Astrocyte (in vitro differentiated cells and primary cell): ENCODE data around the gene DHRS3. TPM values are rescaled to one million over a fixed set of nuclear protein-coding genes. Genes with fewer than 3 reads are reported as not detected.
A peak's percentile ranks its signal among the peaks of the same experiment; 100 is the strongest.

Experiments
- DNase-seq: peaks from one replicate; pipeline ENCODE4 v3.0.0-alpha.2; 2010; ENCODE audit warnings: low read depth
- FAIRE-seq: peaks from 2 replicates; lab custom pipeline; 2011; peaks lifted over from hg19 to GRCh38; lab: Jason Lieb, UNC
- H2AFZ ChIP-seq: 2 replicates; pipeline ENCODE4 v1.6.0; 2012; ENCODE audit warnings: low read depth, low read length, inconsistent platforms
- H3K27ac ChIP-seq: 2 replicates; pipeline ENCODE4 v1.5.1; 2011; ENCODE audit warnings: low read depth, low read length, inconsistent platforms
- H3K27me3 ChIP-seq: 2 replicates; pipeline ENCODE4 v1.6.0; 2011; ENCODE audit warnings: low read length, inconsistent platforms; ENCODE audit not compliant: insufficient read depth
- H3K36me3 ChIP-seq: 2 replicates; pipeline ENCODE4 v1.5.1; 2011; ENCODE audit warnings: low read length, inconsistent platforms; ENCODE audit not compliant: insufficient read depth
- H3K4me1 ChIP-seq: 2 replicates; pipeline ENCODE4 v1.5.1; 2011; ENCODE audit warnings: low read length, inconsistent platforms; ENCODE audit not compliant: insufficient read depth
- H3K4me2 ChIP-seq: 2 replicates; pipeline ENCODE4 v1.6.0; 2012; ENCODE audit warnings: low read length, inconsistent platforms
- H3K4me3 ChIP-seq: 2 replicates; pipeline ENCODE4 v1.5.1; 2011; ENCODE audit warnings: low read depth, mild to moderate bottlenecking, low read length, inconsistent platforms; ENCODE audit not compliant: insufficient read depth
- H3K79me2 ChIP-seq: 2 replicates; pipeline ENCODE4 v1.6.0; 2012; ENCODE audit warnings: mild to moderate bottlenecking, low read length, inconsistent platforms; ENCODE audit not compliant: insufficient read depth
- H3K9ac ChIP-seq: 2 replicates; pipeline ENCODE4 v1.6.0; 2012; ENCODE audit warnings: mild to moderate bottlenecking, low read length, inconsistent platforms
- H3K9me3 ChIP-seq: 2 replicates; pipeline ENCODE4 v1.5.1; 2012; ENCODE audit warnings: low read depth, mild to moderate bottlenecking, low read length, inconsistent platforms; ENCODE audit not compliant: insufficient read depth
- H4K20me1 ChIP-seq: 2 replicates; pipeline ENCODE4 v1.6.0; 2012; ENCODE audit warnings: low read length, inconsistent platforms; ENCODE audit not compliant: insufficient read depth
- H3K27ac Mint-ChIP-seq: one replicate; pipeline ENCODE4 v1.8.0; 2021; ENCODE audit warnings: mild to moderate bottlenecking, mixed read lengths; ENCODE audit not compliant: unreplicated experiment
- H3K27me3 Mint-ChIP-seq: one replicate; pipeline ENCODE4 v1.8.0; 2021; ENCODE audit warnings: low read depth, mixed read lengths; ENCODE audit not compliant: unreplicated experiment
- H3K36me3 Mint-ChIP-seq: one replicate; pipeline ENCODE4 v1.8.0; 2021; ENCODE audit warnings: low read depth, mixed read lengths; ENCODE audit not compliant: unreplicated experiment
- H3K4me1 Mint-ChIP-seq: one replicate; pipeline ENCODE4 v1.8.0; 2021; ENCODE audit warnings: low read depth, mixed read lengths; ENCODE audit not compliant: unreplicated experiment
- H3K4me3 Mint-ChIP-seq: one replicate; pipeline ENCODE4 v1.8.0; 2021; ENCODE audit warnings: mild to moderate bottlenecking, moderate library complexity, mixed read lengths; ENCODE audit not compliant: unreplicated experiment
- H3K9me3 Mint-ChIP-seq: one replicate; pipeline ENCODE4 v1.8.0; 2021; ENCODE audit warnings: mild to moderate bottlenecking, mixed read lengths; ENCODE audit not compliant: unreplicated experiment
- CTCF ChIP-seq: IDR thresholded peaks from 2 replicates; pipeline ENCODE4 v1.5.1; 2011; ENCODE audit warnings: low read depth, mild to moderate bottlenecking, inconsistent platforms, low read length, moderate library complexity; ENCODE audit not compliant: insufficient read depth
- EZH2 ChIP-seq: IDR thresholded peaks from 2 replicates; pipeline ENCODE4 v1.6.1; 2012; ENCODE audit warnings: mild to moderate bottlenecking, low read length, inconsistent platforms; ENCODE audit not compliant: insufficient read depth
- total RNA-seq: library from RNA; stranded (reverse); gene quantifications from 2 replicates; pipeline ENCODE4 v1.2.1, GENCODE V29; 2021

Gene DHRS3
- total RNA-seq, 1 donor from 2014 or later: 3.4 TPM

DNA sequence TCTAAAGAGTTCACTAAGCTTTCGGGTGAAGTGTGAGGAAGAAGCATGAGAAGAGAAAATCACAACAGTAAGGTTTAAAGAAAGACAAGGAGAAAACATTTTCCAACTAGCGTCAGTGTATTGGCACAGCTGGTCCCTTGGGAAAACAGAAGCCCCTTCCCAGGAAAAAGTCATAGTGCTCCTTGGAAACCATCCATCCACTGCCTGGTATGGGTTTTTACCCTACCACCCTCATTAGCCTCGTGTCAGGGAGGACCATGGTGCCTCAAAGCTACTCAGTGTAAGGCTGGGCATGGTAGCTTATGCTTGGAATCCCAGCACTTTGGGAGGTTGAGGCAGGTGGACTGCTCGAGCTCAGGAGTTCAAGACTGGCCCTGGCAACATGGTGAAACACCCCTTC, 38.6 kb upstream of the DHRS3 start:
- Mint-ChIP-seq H3K27ac (no peak overlapping the region), H3K4me3 (no peak overlapping the region), H3K9me3 (peaks cover 4% of the 10 kb centered on the region), H3K4me1 (no peaks in the 10 kb centered on the region), H3K36me3 (no peaks in the 10 kb centered on the region), H3K27me3 (peaks cover 10% of the 10 kb centered on the region)
- no peak overlapping the region for H3K4me2 ChIP-seq
- H3K27ac ChIP-seq: no peak overlapping the region
- H3K4me1 ChIP-seq: no peaks in the 10 kb centered on the region
- FAIRE-seq (no peak), DNase-seq (no peak)
- no peak overlapping the region for H3K9ac ChIP-seq
- no peak overlapping the region for H2AFZ ChIP-seq
- H4K20me1 ChIP-seq: no peaks in the 10 kb centered on the region
- H3K36me3 ChIP-seq: no peaks in the 10 kb centered on the region
- H3K9me3 ChIP-seq: no peaks in the 10 kb centered on the region
- no peaks in the 10 kb centered on the region for H3K79me2 ChIP-seq
- no peak overlapping the region for H3K4me3 ChIP-seq
- H3K27me3 ChIP-seq: no peaks in the 10 kb centered on the region
- TF ChIP-seq CTCF: no peak
- TF ChIP-seq EZH2: no peak

- no peak overlapping the region for H3K27ac Mint-ChIP-seq
- Histone ChIP-seq H3K36me3 (no peaks in the 10 kb centered on the region), H3K79me2 (no peaks in the 10 kb centered on the region), H3K9me3 (no peaks in the 10 kb centered on the region), H3K4me3 (no peak overlapping the region), H4K20me1 (no peaks in the 10 kb centered on the region), H3K4me2 (no peak overlapping the region), H2AFZ (no peak overlapping the region), H3K9ac (no peak overlapping the region), H3K4me1 (no peaks in the 10 kb centered on the region), H3K27me3 (no peaks in the 10 kb centered on the region), H3K27ac (no peak overlapping the region)
- H3K27me3 Mint-ChIP-seq: peaks cover 13% of the 10 kb centered on the region
- H3K36me3 Mint-ChIP-seq: no peaks in the 10 kb centered on the region
- no peak overlapping the region for H3K4me3 Mint-ChIP-seq
- peaks cover 4% of the 10 kb centered on the region for H3K9me3 Mint-ChIP-seq
- H3K4me1 Mint-ChIP-seq: no peaks in the 10 kb centered on the region
- no peak for DNase-seq
- no peak for FAIRE-seq
- no peak for TF ChIP-seq CTCF
- no peak for TF ChIP-seq EZH2
Measured at GRCh38 chr1:12654657-12655056, 36.6 kb upstream of the DHRS3 start.

DNA sequence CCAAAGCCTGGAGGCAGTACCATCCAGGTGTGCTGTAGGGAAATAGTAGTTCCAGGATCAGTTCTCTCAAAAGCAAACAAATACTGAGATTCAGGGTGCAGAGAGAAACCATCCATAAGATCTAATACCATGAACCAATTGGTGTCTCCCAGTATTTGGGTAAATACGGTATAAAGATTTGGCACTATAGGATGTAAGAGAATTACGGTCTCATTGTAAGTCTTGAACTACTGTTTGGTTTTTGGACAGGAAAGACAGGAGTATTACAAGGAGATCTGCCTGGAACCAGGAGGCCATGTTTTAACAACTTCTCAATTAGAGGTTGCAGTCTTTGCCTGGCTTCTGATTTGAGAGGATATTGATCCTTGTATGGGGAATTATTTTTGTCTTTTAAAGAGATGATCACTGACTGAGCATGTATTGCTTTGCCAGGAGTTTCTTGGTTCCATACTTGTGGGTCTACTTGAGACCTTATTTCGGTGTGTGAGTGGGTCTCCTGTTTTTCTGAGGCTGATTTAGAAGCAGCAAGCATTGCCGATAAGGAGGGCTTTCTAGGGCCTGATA, 36.1 kb upstream of the DHRS3 start:
- no peaks in the 10 kb centered on the region for H3K36me3 Mint-ChIP-seq
- H3K27me3 Mint-ChIP-seq: peaks cover 16% of the 10 kb centered on the region
- no peak overlapping the region for H3K27ac ChIP-seq
- H3K27ac Mint-ChIP-seq: no peak overlapping the region
- no peaks in the 10 kb centered on the region for H3K27me3 ChIP-seq
- FAIRE-seq (no peak), DNase-seq (peak; percentile 29)
- H2AFZ ChIP-seq: no peak overlapping the region
- no peak overlapping the region for H3K9ac ChIP-seq
- H3K4me1 Mint-ChIP-seq: no peaks in the 10 kb centered on the region
- H4K20me1 ChIP-seq: no peaks in the 10 kb centered on the region
- H3K4me3 Mint-ChIP-seq: no peak overlapping the region
- no peaks in the 10 kb centered on the region for H3K9me3 ChIP-seq
- H3K36me3 ChIP-seq: no peaks in the 10 kb centered on the region
- no peak overlapping the region for H3K4me3 ChIP-seq
- H3K4me2 ChIP-seq: no peak overlapping the region
- no peaks in the 10 kb centered on the region for H3K79me2 ChIP-seq
- no peaks in the 10 kb centered on the region for H3K4me1 ChIP-seq
- peaks cover 4% of the 10 kb centered on the region for H3K9me3 Mint-ChIP-seq
- TF ChIP-seq CTCF: no peak
- no peak for TF ChIP-seq EZH2
